Stimulated activated CD4-positive, alpha-beta T cell treated with anti-CD3 and anti-CD28 coated beads, Interleukin-2, amount 100 ng/mL, for 48 hours (primary cell): ENCODE measurements around the gene PACSIN2.
A peak's percentile ranks its signal among the peaks of the same experiment; 100 is the strongest.
"Not testable (repeated sequence)": the region's sequence is repeated elsewhere in the genome, so short reads cannot be mapped to it uniquely, and the experiment has no call there.

Source experiments
- DNase-seq, 2 donors: peaks; one replicate each; pipeline ENCODE4 v3.0.0-alpha.2; 2020

PACSIN2 gene

DNA sequence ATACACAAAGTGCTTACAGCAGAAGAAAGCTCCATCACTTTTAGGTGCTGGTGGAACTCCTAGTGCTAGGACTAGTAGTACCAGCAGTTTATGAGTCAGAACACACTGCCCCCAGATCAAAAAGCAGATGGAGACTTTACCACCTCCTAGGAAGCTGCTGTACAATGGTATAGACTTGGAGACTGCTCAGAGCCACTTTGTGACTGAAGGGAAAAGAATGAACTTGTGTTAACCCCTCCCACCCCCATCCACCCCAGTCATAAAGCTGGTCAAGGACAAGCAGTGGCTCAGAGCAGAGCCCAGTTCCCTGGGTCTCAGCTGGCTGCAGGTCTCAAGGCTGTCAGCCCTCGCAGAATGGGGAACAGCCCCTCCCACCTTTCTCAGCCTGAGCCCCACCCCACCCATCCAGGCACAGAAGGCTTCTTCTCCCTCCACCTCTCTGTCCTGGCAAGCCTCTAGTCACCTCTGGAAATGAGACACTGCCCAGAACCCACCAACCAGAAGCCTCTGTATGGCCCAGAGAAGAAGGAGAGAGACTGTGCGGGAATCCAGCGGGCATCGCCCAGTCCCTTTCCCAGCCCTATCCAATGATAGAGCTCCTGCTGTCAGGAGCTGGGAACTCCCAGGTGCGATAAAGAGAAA lies 23.8 kb downstream of the PACSIN2 start:
- DNase-seq, result no peak

DNA sequence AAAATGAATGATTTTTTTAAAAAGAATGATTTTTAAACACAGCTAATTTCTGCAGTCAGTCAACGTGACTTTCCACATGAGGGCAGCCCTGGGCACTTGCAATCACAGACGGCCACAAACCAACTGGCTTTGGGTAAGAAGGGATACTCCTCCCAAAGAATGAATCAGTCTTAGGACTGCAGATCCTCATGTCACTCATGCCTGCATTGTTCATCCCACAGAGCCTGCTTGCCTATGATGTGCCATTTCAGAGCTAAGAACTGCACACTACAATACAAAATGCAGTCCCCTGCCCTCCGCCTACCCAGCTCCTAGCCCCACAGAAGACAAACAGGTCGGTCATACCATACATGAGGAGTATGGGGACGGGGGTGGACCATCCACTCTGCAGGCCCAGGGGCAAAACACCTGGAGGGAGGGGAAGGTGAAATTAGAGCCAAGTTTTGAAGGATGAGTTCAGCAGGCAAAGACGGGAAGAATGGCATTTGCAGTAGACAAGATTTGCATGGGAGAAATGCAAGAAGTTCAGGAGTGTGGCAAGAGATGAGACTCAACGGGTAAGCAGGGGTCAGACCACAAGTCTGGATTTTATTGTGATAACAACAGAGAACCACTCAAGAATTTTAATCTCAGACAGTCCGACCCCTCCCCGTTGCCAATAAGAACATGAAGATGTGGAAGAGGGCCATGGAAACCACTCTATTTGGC lies 24.7 kb downstream of the PACSIN2 start:
- no peak for DNase-seq

DNA sequence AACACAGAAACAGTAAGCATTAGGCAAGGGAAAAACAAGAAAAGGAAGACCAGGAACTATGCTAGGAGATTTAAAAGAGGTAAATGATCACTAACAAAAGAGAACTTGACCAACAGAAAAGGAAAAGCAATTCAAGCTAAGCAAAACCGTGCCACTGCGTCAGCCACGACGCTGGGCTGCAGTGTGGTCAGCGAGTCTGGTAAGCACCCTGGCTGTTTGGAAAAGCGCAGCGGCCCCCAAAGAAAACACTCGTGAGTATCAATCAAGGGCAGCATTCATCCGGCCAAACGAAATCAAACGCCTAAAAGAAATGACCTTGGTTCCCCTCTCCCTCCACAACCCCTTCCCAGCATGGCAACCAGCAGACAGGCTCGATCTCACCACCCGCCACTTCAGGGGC lies 28.8 kb downstream of the PACSIN2 start:
- no peak for DNase-seq

DNA sequence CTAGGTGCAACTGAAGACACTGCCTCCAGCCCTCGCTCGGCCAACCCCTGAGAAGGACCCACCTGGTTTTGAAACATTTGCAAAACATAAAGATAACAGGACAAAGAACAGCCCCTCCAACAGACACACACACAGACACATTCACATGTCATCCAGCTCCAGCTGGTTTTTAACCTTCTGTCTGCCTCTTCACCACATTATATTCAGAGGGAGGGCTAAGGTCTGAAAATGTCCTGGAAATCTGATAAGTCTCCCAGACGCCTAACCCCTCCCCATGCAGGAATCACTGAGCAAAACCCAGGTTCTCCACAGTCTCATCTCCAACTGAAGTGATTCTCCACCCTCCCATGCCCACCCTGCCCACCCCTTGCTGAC lies 29.4 kb downstream of the PACSIN2 start:
- DNase-seq, result no peak

DNA sequence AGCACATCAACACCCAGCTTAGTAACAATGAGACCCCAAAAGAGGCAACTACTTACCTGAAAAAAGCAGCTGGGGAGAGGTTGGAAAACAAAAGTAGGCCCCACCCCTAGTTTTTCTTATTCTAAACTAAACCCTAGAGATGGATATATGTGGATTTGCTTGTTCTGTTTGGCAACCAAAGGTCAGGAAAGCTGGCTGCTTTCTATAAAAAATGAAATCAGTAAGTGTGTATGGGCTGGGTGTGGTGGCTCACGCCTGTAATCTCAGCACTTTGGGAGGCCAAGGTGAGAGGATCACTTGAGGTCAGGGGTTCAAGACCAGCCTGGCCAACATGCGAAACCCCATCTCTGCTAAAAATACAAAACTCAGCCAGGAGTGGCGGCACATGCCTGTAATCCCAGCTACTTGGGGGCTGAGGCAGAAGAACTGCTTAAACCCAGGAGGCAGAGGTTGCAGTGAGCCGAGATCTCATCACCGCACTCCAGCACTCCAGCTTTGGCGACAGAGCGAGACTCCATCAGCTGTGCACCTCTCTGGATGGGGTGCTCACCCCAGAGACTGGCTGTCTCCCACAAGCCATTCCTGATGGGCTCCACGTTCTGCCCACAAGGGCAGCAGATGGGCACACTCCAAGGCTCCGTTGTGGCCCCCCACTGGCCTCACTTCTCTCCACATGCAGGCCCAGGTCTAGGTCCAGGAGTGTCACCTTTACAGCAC lies 30.0 kb downstream of the PACSIN2 start:
- DNase-seq, result no peak

DNA sequence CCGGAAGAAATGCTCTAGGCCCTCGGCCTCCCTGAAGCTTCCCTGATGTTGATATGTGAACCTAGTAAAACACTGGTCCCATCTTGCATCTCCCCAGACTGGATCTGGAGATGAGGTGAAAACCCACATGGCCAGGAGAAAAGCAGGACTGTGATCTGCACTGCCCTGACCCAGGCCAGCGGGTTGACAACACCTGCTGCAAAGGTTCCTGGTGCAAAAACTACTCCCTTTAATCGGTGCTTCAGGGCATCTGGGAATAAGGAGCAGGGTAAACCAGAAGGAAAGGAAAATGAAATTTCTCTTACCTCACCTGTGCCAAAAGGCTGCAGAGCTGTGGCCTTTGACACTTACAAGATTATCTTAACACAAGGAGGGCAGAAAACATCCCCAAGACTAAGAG lies 30.6 kb downstream of the PACSIN2 start:
- DNase-seq, result no peak

DNA sequence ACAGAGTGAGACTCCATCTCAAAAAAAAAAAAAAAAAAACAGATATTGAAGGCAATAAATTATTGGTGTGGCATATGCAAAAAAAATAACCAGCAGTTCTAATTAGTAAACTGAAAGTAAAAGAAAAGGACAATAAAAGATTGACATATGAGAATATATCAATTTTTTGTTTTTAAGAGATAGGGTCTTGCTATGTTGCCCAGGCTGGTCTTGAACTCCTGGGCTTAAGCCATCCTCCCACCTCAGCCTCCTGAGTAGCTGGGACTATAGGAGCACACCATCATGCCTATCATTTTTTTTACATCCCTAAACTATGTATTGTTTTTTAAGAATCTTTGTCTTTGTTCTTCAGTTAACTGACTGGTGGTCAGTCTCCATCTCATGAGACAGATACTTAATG lies 31.5 kb downstream of the PACSIN2 start:
- DNase-seq, result no peak

DNA sequence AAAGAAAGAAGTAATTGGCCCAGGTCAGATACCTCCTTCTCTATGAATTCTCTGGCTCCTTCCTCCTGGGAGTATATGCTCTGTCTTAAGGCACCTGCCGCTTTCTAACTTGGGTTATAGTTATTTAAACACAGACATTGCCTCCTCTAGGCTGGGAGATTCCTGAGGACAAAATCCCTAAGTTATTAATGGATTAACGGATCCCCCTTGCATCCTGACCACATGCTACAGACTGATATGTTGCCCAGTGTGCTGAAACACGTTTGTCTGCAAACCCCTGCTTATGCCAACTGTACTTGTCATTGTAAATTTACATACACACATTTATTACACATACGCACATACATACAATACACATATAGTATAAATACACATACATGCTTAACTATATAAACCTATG lies 35.3 kb downstream of the PACSIN2 start:
- DNase-seq, result no peak

DNA sequence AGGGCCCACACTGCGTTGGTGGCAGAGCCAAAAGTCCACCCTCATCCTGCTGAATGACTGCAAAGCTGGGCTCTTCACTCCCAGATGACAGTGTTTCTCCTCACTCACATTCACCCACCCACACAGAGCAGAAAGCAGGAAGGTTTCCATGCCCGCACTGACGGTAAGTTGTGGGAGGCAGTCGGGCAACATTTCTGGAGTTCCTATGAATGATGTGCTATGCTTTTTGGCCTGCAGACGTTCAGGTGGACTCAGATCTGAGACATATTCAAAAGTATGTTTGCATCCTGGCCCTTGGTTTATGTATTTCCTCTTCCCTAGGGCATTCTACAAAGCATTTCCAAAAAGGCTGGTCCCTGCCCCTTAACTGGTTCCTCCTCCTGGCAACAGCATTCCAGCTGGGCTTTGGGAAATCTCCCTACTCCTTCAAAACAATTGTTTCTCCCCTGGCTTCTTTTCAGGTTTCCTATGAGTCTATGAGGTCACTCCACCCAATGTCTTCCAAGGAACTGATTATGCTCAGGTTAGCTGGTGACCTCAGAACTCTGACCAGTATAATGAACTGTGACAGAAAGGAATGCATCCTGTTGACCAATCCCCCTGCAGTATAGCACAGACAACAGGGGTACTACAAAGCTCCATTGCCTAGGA lies 36.4 kb downstream of the PACSIN2 start:
- no peak for DNase-seq

DNA sequence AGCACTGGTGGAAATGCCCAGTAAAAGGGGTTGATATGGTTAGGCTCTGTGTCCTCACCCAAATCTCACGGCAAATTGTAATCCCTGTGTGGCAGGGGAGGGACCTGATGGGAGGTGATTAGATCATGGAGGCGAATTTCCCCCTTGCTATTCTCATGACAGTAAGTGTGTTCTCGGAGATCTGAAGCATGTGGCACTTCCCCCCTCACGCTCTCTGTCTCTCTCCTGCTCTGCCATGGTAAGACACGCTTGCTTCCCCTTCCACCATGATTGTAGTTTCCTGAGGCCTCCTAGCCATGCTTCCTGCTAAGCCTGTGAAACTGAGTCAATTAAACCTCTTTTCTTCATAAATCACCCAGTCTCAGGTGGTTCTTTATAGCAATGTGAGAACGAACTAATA lies 37.4 kb downstream of the PACSIN2 start:
- DNase-seq, result no peak

DNA sequence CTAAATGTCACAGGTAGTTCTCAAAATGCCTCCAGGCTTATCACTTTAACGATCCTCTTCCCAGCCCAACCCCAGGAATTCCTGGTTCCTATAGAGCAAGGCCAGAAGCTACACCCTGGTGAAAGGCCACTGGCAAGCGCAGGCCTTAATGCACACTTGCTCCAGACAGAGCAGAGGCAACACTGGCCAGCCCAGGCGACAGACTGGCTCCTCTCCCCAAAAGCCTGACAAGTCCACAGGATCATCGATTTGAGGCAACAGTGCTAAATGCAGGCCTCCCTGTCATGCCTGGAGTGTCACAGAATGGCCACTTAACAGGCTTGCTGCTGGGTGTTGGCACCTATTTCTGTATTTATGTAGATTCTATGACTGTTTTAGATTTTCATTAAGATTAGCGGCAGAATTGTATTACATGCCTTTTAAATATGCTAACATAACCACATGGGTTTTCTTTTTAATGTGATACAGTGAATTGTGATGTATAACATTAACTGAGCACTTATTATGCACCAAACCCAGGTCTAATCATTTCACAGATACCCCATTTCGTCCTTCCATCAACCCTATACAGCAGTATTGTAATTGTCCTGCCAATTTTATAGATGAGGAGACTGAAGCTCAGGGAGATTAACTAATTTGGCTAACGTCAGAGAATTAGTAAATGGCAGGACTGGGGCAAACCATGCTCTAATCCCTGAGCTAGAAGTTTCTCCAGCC lies 38.6 kb downstream of the PACSIN2 start:
- no peak for DNase-seq

DNA sequence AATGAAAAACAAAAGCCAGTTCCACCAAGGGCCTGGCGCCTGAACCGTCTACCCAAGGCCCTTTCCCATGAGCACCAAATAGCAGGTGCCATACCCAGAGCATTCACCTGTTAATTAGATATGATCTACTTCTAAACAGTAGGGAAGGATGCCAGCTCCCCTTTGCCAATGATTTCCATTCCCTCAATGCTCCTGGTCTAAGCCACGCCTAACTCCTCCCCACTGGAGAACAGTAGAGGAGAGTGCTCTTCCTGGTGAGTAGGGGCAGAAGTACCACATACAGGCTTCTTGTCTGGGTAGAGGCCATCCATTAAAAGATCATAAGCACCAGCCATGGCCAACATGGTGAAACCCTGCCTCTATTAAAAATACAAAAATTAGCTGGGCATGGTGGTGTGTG lies 40.7 kb downstream of the PACSIN2 start:
- DNase-seq, result no peak

DNA sequence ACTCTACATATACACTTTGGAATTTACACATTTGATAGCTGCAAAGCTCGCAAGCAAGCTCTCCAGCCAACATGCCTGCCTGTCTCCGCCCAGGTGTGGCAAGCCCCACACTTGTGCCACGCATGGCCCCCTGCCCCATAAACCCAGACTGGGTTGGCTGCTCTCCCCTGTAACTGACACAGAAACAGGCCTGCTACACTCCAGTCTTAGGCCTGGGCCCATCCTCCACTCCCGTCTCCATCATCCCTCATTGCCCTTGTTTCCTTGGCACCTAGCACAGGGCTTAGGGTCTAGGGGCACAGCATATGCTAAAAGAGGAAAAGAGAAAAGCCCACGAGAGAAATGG lies 41.4 kb downstream of the PACSIN2 start:
- DNase-seq, result no peak

DNA sequence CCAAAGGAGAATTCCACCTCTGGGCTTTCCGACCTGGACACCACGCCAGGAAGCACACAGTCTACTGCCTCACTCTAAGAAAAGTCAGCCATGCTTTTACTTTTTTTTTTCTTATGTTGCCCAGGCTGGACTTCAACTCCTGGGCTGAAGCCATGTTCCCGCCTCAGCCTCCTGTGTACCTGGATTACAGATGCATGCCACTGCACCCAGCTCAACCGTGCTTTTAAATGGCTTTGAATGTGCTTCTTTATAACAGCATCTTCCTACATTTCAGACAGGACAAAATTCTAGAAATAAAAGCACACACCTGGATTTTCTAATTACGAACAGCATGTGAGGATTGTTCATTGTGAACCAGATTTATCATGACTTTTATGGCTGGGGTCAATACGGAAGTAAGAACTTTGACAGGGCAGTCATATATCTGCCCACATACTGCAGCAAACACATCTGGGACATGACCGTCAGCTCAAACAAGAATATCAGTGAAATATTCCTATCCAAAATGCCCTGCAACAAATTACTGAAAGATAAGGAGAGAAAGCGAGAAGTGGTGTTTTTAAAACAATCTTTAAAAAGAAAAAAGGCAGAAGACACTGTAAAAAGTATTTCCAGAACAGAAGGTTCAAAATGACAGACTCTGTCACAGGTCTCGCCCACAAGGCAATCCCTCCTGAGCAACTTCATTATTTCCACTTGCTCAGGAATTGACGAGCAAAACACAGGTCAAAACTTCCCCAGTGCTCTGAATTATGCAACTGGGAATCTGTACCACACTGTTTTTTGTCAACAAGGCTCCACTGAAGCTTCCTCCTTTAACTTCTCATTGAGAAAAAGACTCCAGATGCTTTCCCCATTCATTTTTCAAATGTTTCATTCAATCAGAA lies 42.1 kb downstream of the PACSIN2 start:
- DNase-seq, result no peak

DNA sequence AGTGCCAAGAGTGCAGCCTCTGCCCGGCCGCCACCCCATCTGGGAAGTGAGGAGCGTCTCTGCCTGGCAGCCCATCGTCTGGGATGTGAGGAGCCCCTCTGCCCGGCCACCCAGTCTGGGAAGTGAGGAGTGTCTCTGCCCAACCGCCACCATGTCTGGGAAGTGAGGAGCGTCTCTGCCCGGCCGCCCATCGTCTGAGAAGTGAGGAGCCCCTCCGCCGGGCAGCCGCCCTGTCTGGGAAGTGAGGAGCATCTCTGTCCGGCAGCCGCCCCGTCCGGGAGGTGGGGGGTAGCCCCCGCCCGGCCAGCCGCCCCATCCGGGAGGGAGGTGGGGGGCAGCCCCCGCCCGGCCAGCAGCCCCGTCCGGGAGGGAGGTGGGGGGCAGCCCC lies 43.5 kb downstream of the PACSIN2 start:
- not testable (repeated sequence) for DNase-seq

DNA sequence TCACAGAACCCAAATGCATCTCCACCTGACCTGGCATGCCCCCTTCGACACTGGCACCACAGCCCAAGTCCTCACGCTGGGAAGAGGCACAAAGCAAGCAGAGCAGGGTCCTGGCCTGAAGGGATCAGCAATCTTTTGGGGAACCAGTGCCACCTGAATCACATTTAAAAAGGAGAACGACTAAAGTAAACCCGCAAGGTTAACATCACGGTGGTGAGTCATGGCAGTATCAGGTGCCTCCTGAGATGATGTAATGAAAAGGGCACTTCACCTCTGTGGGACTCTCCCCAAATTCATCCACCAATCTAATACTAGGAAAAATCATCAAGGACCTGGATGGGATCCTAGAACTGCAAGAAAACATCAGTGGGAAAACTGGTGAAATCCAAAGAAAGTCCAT lies 44.9 kb downstream of the PACSIN2 start:
- no peak for DNase-seq

DNA sequence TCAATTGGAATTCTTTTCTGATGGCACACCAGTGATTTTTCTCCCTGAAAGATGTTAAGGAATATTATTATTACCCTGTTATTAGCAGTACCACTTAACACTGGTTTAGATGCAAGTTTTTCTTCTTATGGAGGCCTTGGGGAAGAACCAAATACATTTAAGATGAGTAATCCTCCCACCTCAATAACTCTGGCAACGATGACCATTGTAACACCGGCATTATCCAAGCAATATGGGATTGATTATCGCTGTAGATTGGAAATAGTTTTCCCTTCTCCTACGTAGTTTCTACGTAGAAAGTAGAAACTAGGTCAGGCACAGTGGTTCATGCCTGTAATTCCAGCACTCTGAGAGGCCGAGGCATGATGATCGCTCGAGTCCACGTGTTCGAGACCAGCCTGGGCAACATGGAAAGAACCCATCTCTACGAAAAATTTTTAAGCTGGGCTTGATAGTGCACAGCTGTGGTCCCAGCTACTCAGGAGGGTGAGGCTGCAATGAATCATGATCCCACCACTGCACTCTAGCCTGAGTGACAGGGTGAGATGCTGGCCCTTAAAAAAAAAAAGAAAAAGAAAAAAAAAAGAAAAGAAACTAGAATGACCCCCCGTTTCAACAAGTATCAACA lies 45.5 kb downstream of the PACSIN2 start:
- DNase-seq, result no peak

DNA sequence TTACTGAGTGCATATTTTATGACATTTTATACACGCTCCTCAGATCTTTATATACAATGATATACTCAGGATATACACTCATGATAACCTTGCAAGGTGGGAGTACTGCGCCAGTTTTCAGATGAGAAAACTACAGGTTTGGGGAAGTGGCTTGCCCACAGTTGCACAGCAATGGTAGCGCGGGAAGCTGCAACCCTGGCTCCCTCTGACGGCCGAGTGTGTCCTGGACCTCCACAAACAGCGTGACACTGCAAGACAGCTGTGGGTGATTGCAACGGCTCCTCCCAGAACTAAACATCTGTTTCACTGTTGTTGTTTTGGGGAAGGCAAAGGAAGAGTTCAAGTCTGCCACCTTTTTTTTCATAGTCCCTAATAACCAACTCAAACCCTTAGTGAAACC lies 47.0 kb downstream of the PACSIN2 start:
- DNase-seq, result no peak

DNA sequence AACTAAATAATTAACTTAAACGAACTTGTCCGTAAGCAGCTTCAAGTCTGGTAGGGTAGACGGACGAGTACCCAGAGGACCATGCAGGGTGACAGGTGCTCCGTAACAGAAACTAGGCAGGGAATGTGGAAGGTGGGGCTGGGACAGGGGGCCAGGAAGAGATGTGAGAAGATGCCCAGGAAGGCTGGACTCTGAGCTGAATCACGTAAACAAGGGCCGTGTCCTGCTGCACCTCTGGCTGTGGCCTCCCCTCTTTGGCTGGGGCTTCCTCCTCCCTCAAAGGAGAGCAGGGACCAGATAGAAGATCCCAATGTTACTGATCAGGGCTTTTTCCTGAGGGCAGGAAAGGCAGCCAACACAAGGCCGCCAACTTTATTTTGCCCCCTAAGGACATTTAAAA lies 47.9 kb downstream of the PACSIN2 start:
- no peak for DNase-seq

DNA sequence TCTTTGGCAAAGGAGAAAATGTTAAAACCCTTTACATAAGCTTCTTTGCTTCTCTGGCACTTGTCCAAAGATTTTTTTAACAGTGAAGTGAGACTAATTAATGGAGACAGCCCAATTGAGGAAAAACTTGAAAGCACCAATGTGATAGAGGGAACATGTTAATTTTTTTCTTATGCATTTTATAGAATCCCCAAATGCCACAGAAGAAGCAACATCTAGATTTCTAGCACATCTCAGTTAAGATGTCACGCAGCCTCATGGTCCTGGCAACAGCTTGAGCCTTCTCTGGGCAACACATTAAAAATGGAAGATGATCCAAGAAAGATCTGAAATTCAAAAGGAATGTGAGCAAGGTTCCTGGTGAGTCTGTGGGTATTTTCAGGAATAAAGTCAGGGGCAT lies 48.5 kb downstream of the PACSIN2 start:
- DNase-seq, result no peak

DNA sequence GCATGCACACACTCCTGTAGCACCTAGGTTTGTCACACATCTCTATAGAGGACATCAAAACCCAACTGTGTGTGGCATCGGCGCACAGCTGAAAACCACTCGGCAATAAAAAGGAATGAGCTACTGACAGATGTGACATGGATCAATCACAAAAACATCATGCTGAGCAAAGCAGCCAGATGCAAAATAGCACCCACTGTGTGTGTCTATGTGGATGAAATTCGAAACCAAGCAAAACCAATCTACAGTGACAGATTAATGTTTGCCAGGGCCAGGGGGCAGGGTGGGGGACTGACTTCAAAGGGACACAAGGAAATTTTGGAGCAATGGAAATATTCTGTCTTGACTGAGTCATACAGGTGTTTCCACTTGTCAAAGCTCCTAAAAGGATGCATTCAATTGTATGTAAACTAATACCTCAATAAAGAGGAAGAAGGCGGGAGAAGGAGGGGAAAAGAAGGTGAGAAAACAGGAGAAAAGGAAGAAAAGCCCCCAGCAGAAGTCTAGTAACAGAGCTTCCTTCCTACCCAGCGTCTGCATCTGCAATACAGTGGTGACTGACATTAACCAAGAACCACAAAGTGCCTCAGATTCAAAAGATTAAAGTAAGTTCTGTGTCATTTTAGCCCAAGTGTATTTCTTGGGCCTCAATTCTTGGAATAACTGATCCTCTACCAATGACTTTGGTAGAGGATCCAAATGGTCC lies 49.8 kb downstream of the PACSIN2 start:
- peak; percentile 30 to 33 for DNase-seq
